Karpas-422 (cell line): ENCODE measurements around the gene PIP4K2A. TPM values are rescaled to one million over a fixed set of nuclear protein-coding genes. Genes with fewer than 3 reads are reported as not detected.

Experiments used
- DNase-seq: peaks from one replicate; pipeline ENCODE4 v3.0.0-alpha.2; 2015
- H2AFZ ChIP-seq: fragments of 200-600 bp; sonication (generic); 2 replicates; pipeline ENCODE4 v1.6.1; 2014; ENCODE audit warnings: antibody characterized with exemption, low read length, mixed read lengths
- H3K27ac ChIP-seq: fragments of 200-600 bp; sonication (generic); 2 replicates; pipeline ENCODE4 v1.5.1; 2014; ENCODE audit warnings: mild to moderate bottlenecking, low read length, moderate library complexity
- H3K27me3 ChIP-seq: fragments of 200-600 bp; sonication (generic); 2 replicates; pipeline ENCODE4 v1.6.1; 2014; ENCODE audit warnings: low read length, mixed read lengths
- H3K36me3 ChIP-seq: fragments of 200-600 bp; sonication (generic); 2 replicates; pipeline ENCODE4 v1.6.1; 2014; ENCODE audit warnings: low read length, mixed read lengths; ENCODE audit not compliant: insufficient read depth
- H3K4me1 ChIP-seq: fragments of 200-600 bp; sonication (generic); 2 replicates; pipeline ENCODE4 v1.6.1; 2014; ENCODE audit warnings: mild to moderate bottlenecking, low read length, mixed read lengths
- H3K4me2 ChIP-seq: fragments of 200-600 bp; sonication (generic); 2 replicates; pipeline ENCODE4 v1.6.1; 2014; ENCODE audit warnings: low read length, low read depth, mild to moderate bottlenecking; ENCODE audit not compliant: poor library complexity, severe bottlenecking
- H3K4me3 ChIP-seq: fragments of 200-600 bp; sonication (generic); 2 replicates; pipeline ENCODE4 v1.5.1; 2014; ENCODE audit warnings: mild to moderate bottlenecking, antibody characterized with exemption, low read length, mixed read lengths
- H3K79me2 ChIP-seq: fragments of 200-600 bp; sonication (generic); 2 replicates; pipeline ENCODE4 v1.6.1; 2014; ENCODE audit warnings: mild to moderate bottlenecking, low read length, mixed read lengths
- H3K9ac ChIP-seq: fragments of 200-600 bp; sonication (generic); 2 replicates; pipeline ENCODE4 v1.6.0; 2014; ENCODE audit warnings: low read length
- H3K9me2 ChIP-seq: fragments of 200-600 bp; sonication (generic), shearing (Covaris generic); replicated peaks from 2 replicates; pipeline ENCODE4 v1.6.0; 2014; ENCODE audit warnings: mild to moderate bottlenecking, low read length, moderate library complexity; ENCODE audit not compliant: insufficient read depth
- H3K9me3 ChIP-seq: fragments of 300-700, 200-600 bp; sonication (generic); 2 replicates; pipeline ENCODE4 v1.6.1; 2014; ENCODE audit warnings: low read length, mixed read lengths
- H4K20me1 ChIP-seq: fragments of 200-600 bp; sonication (generic); 2 replicates; pipeline ENCODE4 v1.6.1; 2014; ENCODE audit warnings: mild to moderate bottlenecking, antibody characterized with exemption, low read length, low read depth; ENCODE audit not compliant: insufficient read depth
- total RNA-seq: library from RNA; depleted of rRNA; stranded (reverse); fragments of >200 nt; shearing (Covaris generic); gene quantifications from 2 replicates; pipeline ENCODE4 v1.2.3, GENCODE V29; 2014; ENCODE audit warnings: low replicate concordance

The PIP4K2A gene
- total RNA-seq, 1 experiment from 2014 or later, result 32.6 TPM

GRCh38 chr10:22667093-22667480 lies 47.3 kb downstream of the PIP4K2A start:
- no peak overlapping the region for H2AFZ ChIP-seq
- no peaks in the 10 kb centered on the region for H3K79me2 ChIP-seq
- no peaks in the 10 kb centered on the region for H3K27me3 ChIP-seq
- no peak overlapping the region for H3K27ac ChIP-seq
- no peak overlapping the region for H3K4me3 ChIP-seq
- H4K20me1 ChIP-seq, result peaks cover 69% of the 10 kb centered on the region
- H3K9me2 ChIP-seq, result no peaks in the 10 kb centered on the region
- H3K9me3 ChIP-seq, result no peaks in the 10 kb centered on the region
- no peaks in the 10 kb centered on the region for H3K36me3 ChIP-seq
- no peaks in the 10 kb centered on the region for H3K4me1 ChIP-seq
- DNase-seq, result no peak
- H3K9ac ChIP-seq, result no peak overlapping the region
- no peak overlapping the region for H3K4me2 ChIP-seq

DNA sequence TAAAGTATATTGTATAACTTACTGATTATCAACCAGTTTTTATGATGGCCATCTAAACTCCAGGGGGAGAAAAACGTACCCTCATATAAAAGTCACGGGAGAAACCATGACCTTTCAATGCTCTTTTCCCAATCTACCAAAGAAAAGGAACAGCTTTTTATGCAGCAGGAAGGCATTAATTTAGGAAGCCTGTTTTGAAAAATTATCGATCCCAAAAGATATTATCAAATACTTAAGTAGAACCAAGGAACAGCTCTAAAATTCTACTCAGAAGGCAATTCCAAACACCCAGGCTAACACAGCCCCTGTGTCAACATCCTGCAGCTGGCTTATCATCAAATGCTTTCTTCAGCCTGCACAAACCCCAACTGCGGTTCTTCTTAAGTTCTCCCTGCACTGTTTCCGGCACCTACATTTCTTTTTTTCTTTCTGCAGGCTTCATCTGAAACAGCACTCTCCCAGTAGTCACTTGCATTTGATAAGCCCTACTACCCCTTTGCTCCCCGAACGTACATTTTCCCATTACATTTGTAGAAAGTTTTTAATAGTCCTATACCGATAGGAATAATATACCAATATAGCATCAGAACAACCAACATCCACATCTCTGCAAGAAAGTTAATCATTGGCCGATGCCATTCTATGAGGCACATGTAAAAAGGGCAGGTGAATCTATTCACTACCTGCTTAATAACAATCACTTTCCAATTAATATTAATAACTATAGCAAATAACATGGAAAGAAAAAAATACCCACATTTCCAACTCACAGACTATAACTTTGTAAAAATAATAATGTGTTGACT lies 47.9 kb downstream of the PIP4K2A start:
- H3K4me2 ChIP-seq, result no peak overlapping the region
- no peaks in the 10 kb centered on the region for H3K9me2 ChIP-seq
- H4K20me1 ChIP-seq, result peaks cover 73% of the 10 kb centered on the region
- no peak overlapping the region for H3K4me3 ChIP-seq
- no peaks in the 10 kb centered on the region for H3K36me3 ChIP-seq
- H3K9me3 ChIP-seq, result no peaks in the 10 kb centered on the region
- no peak overlapping the region for H3K27ac ChIP-seq
- H3K27me3 ChIP-seq, result no peaks in the 10 kb centered on the region
- DNase-seq, result no peak
- H3K9ac ChIP-seq, result no peak overlapping the region
- no peak overlapping the region for H2AFZ ChIP-seq
- H3K79me2 ChIP-seq, result no peaks in the 10 kb centered on the region
- no peaks in the 10 kb centered on the region for H3K4me1 ChIP-seq

DNA sequence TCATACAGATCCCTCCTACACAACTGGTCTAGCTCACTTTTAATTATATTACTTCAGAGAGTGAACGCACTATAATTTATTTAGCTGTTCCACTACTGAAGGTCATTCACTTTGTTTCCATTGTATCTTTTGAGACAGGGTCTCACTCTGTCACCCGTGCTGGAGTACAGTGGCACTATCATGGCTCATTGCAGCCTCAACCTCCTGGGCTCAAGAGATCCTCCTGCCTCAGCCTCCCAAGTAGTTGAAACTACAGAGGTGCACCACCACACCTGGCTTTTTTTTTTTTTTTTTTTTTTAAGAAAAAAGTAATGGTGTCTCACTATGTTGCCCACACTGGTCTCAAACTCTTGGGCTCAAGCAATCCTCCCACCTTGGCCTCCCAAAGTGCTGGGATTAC lies 49.0 kb downstream of the PIP4K2A start:
- Histone ChIP-seq H3K36me3 (no peaks in the 10 kb centered on the region), H3K9me2 (no peaks in the 10 kb centered on the region), H3K27ac (no peak overlapping the region), H3K4me3 (no peak overlapping the region), H4K20me1 (peaks cover 70% of the 10 kb centered on the region), H3K9me3 (no peaks in the 10 kb centered on the region), H3K4me2 (no peak overlapping the region), H2AFZ (no peak overlapping the region), H3K79me2 (no peaks in the 10 kb centered on the region), H3K27me3 (no peaks in the 10 kb centered on the region), H3K4me1 (no peaks in the 10 kb centered on the region), H3K9ac (no peak overlapping the region)
- no peak for DNase-seq

DNA sequence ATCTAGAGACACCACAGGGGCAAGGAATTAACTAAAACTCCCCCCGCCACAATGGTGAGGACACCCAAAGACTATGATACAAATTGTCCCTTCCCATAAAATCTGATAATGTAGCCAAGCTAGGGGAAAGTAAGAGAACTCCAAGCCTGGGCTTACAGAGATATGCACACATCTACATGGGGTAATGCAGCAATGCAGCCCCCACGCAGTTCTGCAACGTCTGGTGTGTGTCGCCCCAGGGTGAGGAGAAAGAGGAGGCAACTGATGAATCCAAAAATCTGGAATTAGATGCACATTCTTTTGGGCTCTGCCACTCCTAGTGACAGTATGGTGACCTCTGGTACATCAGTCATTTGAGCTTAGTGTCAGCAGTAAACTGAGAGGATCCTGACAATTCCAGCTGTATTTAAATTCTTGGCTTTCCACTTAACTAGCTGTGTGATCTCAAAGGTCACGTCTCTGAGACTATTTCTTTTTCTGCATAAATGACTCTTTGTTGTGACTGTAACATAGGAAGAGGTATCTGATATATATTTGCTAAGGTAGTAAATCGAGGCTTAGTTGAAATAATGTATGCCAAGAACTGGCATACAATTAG lies 51.5 kb downstream of the PIP4K2A start:
- Histone ChIP-seq H3K27me3 (no peaks in the 10 kb centered on the region), H4K20me1 (peaks cover 63% of the 10 kb centered on the region), H3K4me2 (no peak overlapping the region), H2AFZ (no peak overlapping the region), H3K9me2 (no peaks in the 10 kb centered on the region), H3K27ac (no peak overlapping the region), H3K36me3 (no peaks in the 10 kb centered on the region), H3K4me1 (no peaks in the 10 kb centered on the region), H3K79me2 (no peaks in the 10 kb centered on the region), H3K9ac (no peak overlapping the region), H3K9me3 (no peaks in the 10 kb centered on the region), H3K4me3 (no peak overlapping the region)
- DNase-seq, result no peak

GRCh38 chr10:22659866-22660265 lies 54.5 kb downstream of the PIP4K2A start:
- Histone ChIP-seq H3K79me2 (no peaks in the 10 kb centered on the region), H3K4me3 (no peak overlapping the region), H3K9me2 (no peaks in the 10 kb centered on the region), H3K4me1 (no peaks in the 10 kb centered on the region), H3K9ac (no peak overlapping the region), H3K9me3 (no peaks in the 10 kb centered on the region), H3K27me3 (no peaks in the 10 kb centered on the region), H3K4me2 (no peak overlapping the region), H2AFZ (no peak overlapping the region), H3K27ac (no peak overlapping the region), H4K20me1 (peaks cover 70% of the 10 kb centered on the region), H3K36me3 (no peaks in the 10 kb centered on the region)
- DNase-seq, result no peak

DNA sequence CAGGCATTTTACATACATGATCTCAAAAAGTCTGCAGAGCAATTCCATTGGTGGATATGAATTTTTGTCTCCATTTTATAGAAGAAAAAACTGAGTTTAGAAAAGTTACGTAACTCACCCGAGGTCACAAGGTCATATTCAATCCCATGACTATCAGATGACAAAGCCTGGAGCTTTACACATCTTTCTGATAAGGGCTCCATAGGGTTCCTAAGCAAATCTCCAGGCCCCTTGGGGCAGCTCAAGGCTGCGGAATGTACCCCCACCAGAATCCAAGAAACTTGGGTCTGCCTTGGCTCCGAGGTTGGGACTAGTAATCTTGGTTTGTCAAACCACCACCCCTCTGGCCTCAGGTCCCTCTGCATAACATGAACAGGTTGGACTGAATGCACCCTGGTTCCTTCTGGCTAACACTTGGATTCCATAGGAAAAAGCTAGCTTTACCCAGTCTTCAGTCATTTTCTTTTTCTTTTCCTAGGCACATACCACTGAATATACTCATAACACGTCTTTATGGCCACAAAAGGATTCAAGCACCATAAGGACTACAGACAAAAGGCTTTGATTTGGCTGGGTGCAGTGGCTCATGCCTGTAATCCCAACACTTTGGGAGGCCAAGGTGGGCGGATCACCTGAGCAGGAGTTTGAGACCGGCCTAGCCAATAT lies 55.5 kb downstream of the PIP4K2A start:
- H3K9me2 ChIP-seq, result no peaks in the 10 kb centered on the region
- peaks cover 63% of the 10 kb centered on the region for H4K20me1 ChIP-seq
- no peaks in the 10 kb centered on the region for H3K36me3 ChIP-seq
- no peak overlapping the region for H3K4me2 ChIP-seq
- H3K9ac ChIP-seq, result no peak overlapping the region
- H3K79me2 ChIP-seq, result no peaks in the 10 kb centered on the region
- no peak for DNase-seq
- H3K27me3 ChIP-seq, result no peaks in the 10 kb centered on the region
- no peak overlapping the region for H3K27ac ChIP-seq
- H3K4me1 ChIP-seq, result no peaks in the 10 kb centered on the region
- no peak overlapping the region for H3K4me3 ChIP-seq
- no peaks in the 10 kb centered on the region for H3K9me3 ChIP-seq
- no peak overlapping the region for H2AFZ ChIP-seq

- Histone ChIP-seq H3K4me2 (no peak overlapping the region), H3K79me2 (no peaks in the 10 kb centered on the region), H3K9me2 (no peaks in the 10 kb centered on the region), H3K9me3 (no peaks in the 10 kb centered on the region), H2AFZ (no peak overlapping the region), H3K27ac (no peak overlapping the region), H3K4me1 (no peaks in the 10 kb centered on the region), H4K20me1 (peaks cover 60% of the 10 kb centered on the region), H3K4me3 (no peak overlapping the region), H3K36me3 (no peaks in the 10 kb centered on the region), H3K27me3 (no peaks in the 10 kb centered on the region), H3K9ac (no peak overlapping the region)
- no peak for DNase-seq
These were observed 56.7 kb downstream of the PIP4K2A start for GRCh38 chr10:22657566-22658225.

DNA sequence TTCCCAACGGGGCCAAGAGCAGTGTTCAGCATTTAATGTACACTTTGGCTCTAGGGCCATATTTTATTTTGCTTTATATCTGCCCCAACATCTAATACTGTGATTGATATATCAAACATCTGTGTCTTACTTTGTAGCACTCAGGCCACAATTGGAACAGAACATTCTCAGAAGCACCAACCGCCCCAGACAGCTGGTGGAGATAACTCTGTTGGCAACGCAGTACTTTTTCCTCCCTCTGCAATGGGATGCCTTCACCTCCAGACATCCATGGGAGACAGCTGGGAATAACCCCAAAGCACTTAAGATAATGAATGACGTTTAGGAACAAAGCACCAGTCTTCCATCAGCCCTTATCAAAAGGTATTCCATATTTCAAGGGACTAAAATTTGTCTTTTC lies 57.4 kb downstream of the PIP4K2A start:
- H3K36me3 ChIP-seq, result no peaks in the 10 kb centered on the region
- H2AFZ ChIP-seq, result no peak overlapping the region
- no peak overlapping the region for H3K4me3 ChIP-seq
- no peaks in the 10 kb centered on the region for H3K79me2 ChIP-seq
- peaks cover 56% of the 10 kb centered on the region for H4K20me1 ChIP-seq
- no peak overlapping the region for H3K27ac ChIP-seq
- no peaks in the 10 kb centered on the region for H3K9me3 ChIP-seq
- H3K9ac ChIP-seq, result no peak overlapping the region
- H3K27me3 ChIP-seq, result no peaks in the 10 kb centered on the region
- DNase-seq, result no peak
- no peaks in the 10 kb centered on the region for H3K9me2 ChIP-seq
- no peak overlapping the region for H3K4me2 ChIP-seq
- H3K4me1 ChIP-seq, result no peaks in the 10 kb centered on the region
